ENCODE measurements around the gene NEIL1.

GRCh38 chr15:75327491-75327890 lies 19.3 kb upstream of the NEIL1 start:
- TF ChIP-seq CTCF (IDR thresholded peaks at IDR 0.05; ENCODE audit: low read depth, low read length) (no peak), POLR2A (IDR thresholded peaks at IDR 0.05; ENCODE audit: extremely low read depth, insufficient read length) (no peak), MYC (IDR thresholded peaks at IDR 0.05; ENCODE audit: low read depth, low read length) (no peak)

Measured in NB4 (cell line).